Tongue (tissue), 2 donors: ENCODE measurements around the gene TSPAN9. TPM values are rescaled to one million over a fixed set of nuclear protein-coding genes. Genes with fewer than 3 reads are reported as not detected.

Experiments used
- DNase-seq: peaks from one replicate; pipeline ENCODE4 v3.0.0-alpha.2; 2015
- total RNA-seq: library from RNA; depleted of rRNA; stranded (reverse); fragments of >200 nt; gene quantifications from one replicate; pipeline ENCODE4 v1.2.3, GENCODE V29; 2014

TSPAN9 gene
- total RNA-seq, 1 donor from 2014 or later: 162 TPM

DNA sequence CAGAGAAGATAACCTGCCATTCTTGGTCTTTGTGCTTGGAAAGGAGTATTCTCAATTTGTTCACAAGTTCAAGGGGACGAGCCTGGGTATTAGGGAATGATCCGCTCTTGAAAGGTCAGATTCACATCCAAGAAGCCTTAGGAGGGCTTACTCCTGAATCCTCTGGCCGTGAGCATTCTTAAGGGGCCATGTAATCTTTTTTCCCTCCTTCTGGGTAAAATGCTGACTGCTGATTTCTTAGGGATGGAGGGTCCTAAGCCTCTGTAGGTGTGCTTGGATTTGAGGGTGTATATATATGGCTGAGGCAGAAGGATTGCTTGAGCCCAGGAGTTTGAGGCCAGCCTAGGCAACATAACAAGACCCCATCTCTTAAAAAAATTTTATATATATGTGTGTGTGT is 149.1 kb downstream of the TSPAN9 start:
- no peak for DNase-seq

DNA sequence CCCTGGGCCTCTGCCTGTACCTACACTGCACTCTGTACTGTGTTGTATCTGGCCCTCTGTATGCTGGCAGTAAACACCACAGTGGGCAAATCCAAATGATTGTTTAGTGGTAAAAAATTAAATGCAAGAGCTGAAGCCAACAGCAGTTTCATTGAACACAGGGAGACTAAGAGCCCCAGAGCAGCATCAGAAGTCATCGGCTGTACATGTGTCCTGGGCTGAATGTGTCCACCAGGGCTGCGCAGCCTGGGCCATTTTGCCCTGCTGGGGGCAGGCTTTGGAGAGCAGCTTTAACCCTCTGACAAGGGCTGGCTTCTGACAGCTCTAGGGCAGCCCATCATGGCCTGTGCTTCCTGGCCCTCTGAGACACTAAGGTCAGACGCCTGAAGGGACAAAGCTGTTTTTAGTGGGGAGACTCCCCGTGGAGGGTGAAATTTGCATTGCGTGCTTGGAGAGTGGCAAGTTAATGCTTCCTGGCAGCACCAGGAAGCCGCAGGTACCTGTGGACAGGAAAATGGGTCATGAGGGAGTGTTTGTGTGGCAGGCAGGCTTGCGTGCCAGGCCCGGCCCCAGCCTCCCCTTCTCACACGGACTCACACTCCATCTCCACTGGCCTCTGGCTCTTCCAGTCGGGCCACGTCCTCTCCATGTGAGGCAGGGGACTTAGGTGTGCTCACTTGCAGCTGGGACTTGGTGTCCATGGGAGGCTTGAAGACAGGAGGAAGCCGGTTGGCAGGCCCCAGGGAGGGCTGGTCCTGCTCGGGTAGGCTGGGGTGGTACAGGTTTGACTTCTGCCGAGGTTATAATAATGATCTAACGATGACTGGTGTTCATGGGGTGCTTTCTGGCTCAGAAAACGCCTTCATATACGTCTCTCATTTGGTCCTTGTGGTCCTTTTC is 150.1 kb downstream of the TSPAN9 start:
- no peak for DNase-seq

DNA sequence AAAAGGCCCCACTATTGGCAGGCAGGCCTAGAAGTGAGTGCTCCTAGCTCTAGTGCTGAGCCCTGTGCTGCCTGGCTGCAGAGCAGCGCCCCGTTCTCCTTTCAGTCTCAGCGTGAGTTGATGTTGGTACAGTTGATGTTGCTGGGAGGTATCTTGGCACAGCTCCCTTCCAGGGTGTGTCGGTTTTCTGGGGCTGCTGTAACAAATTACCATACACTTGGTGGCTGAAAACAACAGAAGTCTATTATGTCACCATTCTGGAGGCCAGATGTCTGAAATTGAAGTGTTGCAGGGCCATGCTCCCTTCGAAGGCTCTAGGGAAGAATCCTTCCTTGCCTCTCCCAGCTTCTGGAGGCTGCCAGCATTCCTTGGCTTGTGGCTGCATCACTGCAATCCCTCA is 151.4 kb downstream of the TSPAN9 start:
- peak; percentile 73 for DNase-seq

DNA sequence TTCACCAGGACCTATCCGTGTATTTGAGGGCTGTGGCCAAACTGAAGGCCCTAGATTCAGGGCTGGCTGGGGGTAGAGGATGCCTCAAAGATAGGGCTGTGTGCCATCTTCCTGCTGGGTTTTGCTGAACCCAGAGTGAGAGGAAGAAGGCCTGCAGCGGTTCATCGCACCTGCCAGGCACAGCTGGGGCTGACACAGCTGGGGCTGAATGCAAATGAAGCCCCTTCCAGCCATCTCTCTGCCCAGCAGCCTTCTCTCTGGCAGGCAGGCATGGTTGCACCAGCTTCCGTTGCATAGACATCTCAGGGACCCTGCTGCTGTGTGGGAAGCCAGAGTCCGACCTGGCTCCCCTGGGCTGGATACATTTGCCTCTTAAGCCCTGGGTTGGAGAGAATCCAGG is 152.4 kb downstream of the TSPAN9 start:
- DNase-seq: no peak

DNA sequence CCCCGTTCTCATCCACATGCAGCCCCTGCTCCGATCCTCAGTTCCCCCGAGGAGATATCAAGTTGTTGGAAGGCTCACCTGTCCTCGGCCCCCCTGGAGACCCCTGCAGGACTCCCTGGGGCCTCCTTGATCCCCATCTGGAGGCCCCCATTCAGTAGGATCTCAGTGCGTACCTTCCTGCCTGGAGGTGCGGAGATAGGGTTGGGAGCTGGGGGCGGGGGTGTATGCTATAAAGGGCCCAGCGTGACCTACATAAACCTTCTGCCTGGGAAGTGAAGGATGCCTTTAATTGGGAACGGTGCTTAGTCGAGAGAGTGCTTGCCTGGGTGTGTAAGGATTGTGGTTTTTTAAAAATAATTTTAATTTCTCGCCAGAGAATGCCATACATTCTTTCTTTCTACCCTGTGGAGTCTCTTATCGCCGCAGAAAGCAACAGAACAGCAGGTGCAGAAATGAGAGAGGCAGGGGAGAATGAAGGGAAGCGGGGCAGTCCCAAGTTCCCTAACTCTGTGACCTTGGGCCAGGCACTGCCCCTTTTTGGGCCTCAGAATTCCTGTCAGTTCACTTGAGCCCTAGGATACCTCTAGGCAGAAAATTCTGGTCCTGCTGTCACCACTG is 153.7 kb downstream of the TSPAN9 start:
- no peak for DNase-seq

DNA sequence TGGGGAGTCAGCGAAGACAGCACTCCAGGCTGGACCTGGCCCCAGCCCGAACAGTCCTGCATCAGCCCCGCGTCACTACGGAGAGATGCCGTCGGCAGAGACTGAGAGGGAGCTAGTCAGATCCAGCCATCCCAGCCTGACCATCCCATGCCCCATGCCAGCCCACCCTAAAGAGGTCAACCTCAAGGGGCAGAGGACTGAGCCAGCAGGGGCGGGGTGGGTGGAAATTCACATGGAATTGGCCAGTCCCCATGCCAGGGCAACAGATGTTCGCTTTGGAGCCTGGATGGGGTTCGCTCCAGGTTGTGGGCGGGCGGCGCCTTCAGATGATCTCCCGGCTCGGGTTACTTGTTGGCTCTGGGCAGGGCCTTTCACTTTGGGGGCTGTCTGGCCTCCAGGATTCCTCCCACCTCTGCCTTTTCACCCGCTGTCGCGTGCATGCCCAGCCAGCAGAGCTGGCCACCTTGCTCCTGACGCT is 154.3 kb downstream of the TSPAN9 start:
- DNase-seq: peak; percentile 93

DNA sequence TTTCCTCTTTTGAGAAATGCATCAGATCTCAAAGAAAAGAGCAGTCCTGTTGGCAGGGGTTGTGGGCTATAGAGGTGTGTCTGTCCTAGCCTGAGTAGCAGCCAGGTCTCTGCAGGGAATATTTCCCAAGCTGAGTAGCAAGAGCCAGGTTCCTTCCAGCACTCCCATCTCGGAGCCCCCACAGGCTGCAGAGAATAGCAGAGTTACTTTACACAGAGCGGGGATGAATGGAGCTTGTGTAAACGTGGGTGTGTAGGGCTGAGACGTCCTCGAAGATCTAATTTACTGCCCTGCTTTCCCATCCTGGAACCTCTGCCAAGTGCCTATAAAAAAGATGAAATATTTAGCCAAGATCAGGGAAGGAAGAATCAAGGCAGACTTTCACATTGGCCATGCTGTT is 156.6 kb downstream of the TSPAN9 start:
- no peak for DNase-seq

DNA sequence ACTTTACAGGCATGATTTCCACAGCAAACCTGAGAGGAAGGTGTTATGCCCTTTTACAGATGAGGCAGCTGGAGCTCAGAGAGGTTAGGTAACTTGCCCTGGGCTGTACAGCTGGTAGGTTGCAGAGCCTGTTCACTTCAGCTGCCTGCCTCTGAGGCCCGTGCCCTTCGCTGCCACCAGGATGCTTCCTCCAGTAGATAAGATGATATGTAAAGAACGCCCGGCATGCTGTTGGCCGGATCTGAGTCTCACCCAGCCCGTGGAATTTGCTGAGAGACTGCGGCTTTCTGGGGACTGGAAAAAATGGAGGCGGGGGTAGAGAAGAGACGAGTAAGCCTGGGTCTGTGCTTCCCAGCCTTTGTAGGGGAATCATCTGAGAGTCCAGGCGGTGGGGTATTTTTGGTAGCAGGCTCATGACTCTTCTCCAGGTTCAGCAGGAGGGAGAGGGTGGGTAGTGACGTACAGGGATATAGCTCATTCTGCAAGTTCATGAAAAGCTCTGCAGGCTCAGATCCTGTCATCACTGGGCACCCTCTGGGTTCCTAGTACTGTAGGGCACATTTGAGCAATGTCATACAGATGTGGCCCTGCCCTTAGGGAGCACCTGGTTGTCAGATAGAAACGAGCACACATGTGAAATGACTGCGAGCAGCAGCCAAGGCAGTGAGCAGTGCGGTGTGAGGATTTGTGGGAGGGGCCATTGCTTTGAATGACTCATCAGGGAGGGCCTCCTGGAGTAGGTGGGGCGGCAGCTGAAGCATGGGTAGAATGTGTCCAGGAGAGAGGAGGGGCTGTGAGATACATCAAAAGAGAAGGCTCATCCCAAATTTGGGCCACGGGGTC is 159.4 kb downstream of the TSPAN9 start:
- peak; percentile 62 for DNase-seq

DNA sequence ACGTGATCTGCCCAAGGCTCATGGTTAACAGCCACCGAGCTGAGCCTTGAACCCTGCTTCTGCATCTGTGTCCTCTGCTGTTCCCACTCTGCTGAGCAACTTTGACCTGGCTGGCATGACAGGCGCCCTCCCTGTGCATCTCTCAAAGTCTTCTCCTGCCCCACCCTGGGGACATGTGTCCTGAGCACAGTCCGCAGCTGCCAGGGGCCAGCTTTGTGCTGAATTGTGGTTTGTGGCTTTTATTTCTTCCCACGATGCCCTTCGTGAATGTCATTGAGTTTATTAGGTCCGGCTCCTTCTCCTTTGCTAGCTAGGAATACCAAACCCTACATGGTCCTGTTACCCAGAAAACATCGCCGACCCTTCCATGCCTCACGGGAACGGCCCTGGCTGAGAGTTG is 161.0 kb downstream of the TSPAN9 start:
- no peak for DNase-seq

DNA sequence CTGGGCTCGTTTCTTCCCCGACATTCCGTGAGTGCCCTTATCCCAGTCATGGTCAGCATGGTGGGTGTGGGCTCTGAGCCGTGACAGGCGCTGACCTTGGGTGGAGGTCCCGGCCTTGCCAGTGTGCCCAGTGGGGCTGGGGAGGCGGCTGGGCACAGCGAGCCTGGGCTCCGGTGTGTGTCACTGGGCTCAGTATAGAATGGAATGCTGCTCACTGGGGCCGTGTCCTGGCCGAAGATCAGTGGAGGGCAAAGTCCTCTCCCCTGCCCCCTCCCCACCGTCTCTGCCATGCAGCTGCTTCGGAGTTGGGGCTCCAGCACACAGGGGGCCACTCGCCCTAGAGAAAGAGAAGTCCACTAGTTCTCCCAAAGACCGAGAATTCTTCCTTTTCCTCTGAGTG is 164.4 kb downstream of the TSPAN9 start:
- DNase-seq: no peak

DNA sequence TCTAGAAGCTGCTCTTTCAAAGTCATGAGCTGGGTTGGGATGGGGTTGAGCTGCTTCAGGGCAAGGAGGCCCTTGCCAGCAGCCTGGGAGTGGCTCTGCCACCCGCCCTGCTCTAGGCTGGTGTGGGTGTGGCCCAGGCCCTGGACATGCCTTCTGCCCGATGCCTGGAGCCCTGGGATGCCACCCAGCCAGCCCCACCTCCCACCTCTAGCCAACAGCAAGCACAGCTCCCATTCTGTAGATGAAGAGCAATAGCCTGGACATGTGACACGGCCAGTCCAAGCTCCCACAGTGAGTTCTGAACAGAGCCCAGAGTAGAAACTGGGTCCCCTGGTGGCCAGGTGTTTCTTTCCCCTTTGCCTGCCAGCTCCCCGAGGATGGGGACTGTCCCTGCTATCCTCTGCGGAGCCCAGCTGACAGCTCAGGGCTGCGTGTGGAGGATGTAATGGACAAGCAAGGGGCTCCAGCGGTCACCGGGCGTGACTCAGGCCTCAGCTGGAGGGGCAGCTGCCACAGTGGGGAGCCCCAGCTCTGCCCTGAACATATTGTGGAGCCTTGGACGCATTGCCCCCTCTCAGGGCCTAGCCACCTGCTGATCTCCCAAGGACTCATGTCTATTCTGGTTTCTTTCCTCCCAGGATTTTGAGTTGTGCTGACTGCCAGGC is 165.2 kb downstream of the TSPAN9 start:
- peak; percentile 69 for DNase-seq

DNA sequence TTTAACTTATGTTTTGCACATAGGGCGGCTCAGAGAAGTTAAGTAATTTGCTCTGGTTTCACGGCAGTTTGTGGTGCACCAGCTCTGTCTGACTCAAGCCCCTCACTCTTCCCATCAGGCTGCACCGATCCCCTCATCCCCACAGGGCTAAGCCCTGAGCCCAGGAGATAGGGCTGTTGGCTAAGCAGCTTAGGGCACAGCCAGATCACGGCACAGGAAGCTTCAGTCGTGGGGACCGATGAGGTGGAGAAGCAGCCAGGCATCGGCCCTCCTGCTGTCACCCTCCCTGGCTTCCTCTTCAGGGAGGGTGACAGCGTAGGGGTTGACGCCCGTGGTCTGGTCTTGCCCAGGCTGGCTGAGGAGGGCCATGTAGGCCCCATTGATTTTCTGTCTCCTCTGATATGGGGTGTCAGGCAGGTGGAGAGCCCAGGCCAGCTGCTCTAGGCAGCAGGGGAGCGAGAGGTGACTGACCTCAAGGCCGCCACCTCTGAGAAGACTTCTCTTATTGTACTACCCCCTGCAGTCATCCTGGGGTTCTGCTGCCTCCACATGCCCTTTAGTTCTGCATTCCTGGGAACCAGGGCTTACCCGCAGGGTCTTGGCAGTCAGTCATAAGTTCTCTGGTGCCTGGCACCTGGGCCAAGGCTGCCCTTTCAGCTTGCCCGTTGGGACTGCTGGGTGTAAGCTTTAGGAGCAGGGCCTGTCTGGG is 166.4 kb downstream of the TSPAN9 start:
- no peak for DNase-seq

DNA sequence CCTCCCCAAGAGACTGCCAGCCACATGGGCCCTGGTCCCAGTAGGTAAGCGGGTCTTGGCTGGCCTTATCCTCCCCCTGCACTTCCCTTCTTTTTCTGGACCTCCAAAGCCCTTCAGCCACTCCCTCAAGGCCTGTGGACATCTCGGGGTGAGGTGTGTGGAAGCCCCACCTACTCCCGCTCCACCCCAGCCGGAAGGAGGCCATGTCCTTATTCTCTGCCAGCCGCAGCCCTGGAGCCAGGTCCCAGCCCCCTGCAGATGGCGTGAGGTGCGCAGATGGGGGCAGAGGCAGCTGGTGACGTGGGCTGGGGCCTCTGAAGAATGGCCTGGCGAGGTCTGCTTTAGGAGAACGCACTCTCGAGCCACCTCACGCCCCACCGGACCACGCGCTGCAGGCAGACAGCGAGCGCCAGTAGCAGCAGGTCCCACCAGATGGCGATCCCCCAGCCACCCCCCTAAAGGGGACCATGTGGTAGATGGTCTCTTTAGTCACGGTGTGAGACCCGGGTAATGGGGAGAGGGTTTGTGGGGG is 167.1 kb downstream of the TSPAN9 start:
- DNase-seq: no peak

DNA sequence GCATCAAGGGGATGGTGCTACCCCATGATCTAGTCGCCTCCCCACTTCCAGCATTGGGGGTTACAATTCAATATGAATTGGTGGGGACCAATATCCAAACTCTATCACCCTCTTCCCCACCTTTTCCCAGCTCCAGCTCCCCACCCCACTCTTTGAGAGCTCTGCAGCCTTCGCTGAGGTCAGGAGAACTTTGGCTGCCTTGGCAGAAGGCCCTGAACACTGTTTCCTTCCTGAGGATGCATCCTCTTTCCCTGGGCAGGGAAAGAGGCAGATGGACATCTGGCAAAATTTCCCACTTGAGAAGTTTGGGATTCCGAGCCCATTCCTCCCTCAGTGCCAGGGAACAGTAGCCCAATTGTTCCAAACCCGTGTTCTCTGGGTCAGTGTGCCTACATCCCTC is 169.1 kb downstream of the TSPAN9 start:
- no peak for DNase-seq

DNA sequence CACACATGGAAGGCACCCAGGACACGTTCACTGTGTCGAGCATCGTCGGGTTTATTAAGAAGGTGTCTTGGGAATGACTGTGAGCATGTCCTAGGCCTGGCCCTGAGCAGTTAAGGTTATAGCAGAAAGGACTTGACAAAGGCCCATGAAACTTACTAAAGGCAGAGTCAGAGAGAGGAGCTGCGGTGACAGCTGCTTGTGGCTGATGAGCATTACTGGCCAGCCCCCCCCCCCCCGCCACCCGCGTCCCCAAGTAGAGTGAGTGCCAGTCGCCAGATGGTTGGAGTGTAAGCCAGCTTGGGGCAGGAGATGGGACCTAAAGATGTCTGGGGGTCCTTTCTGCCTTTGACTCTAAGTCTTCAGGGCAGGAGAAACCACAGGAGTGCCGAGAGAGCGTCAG is 169.9 kb downstream of the TSPAN9 start:
- DNase-seq: peak; percentile 59

DNA sequence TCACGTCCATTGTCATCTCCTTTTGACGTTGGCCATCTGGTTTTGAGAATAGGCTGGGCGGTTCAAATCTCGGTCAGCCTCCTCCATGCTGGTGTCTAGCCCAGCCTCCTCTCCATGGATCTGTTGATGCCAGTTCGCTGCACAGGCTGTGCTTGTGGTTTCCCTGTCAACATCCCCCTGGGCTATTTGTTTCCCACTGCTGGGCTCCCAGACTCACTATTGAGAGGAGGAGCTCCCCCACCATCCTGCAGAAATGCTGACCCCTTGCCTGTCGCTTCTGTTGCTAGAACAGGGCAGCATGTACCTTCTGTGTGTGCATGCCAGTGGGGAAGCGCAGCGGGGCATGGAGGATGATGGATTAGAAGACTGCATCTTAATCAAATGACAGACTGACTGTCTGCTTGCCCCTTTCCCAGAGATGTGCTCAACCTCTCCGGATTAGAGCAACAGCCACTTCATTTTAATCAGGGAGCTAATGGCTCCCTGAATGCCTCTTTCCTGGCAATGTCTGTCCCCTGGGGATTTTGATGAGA is 170.5 kb downstream of the TSPAN9 start:
- no peak for DNase-seq

DNA sequence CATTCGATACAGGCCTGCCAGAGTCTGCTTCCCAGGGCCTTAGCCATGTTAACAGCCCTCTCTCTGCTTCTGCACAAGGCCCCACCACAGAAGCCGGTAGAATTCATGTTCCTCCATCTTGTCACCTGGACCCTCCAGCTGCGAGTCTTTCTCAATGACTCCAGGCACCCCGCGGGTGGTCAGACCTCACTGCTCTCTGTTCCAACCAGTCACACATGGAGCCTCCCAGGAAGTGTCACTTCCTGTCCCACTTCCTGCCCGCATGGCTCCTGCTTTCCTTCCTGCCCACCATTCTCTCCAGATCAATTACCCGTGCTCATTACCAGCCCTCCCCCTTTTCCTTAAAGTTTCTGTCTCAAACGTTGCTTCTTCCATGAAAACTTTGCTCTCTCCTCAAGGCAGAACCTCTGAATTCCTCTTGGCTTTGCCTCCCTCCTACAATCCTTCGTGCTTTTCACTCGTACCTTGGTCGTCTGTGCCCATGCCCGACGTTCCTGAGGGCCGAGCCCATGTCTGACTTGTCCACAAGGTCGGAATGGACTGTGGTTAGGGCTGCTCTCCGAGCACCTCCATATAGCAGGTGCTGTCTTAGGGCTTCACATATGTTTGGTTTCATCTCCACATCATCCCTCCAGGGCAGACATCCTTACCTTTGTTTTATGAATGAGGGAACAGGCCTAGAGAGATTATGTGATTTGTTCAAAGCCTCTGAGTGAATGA is 172.1 kb downstream of the TSPAN9 start:
- DNase-seq: no peak

DNA sequence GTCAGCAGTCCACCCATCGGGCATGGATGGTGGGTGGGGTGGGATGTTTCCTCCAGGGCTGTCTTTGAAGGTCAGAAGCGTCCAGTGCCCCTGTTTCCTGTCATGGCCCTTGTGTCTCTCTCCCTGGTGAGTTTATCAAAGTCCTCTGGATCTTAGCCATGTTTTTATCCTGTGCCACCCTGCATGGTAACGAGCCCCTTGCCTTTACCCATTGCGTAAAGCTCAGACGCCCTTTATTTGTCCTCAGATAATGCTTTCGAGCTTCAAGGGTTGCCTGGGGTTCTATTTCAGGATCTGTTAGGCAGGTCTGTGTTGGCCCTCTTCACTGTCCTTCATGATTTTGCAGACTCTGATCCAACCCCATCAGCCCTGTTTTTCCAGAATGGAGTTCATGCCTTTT is 172.9 kb downstream of the TSPAN9 start:
- DNase-seq: no peak

DNA sequence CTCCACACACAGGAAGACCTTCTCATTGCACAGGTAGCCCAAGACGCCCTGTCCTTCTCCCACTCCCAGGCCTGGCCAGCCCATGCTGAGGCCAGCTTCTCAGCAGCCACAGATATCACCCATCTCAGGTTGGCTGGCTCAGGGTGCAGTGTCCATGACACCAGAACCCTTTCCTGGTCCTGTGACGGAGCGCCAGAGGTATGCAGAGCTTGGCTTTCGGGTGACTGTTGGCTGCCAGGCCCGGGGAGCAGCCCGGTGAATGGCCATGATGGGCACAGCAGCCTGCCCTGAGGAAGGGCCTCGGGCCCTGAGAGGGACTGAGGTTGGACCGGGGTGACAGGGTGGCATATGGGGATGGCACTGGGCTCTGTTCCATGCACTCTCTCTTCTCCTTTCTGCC is 173.4 kb downstream of the TSPAN9 start:
- DNase-seq: no peak

DNA sequence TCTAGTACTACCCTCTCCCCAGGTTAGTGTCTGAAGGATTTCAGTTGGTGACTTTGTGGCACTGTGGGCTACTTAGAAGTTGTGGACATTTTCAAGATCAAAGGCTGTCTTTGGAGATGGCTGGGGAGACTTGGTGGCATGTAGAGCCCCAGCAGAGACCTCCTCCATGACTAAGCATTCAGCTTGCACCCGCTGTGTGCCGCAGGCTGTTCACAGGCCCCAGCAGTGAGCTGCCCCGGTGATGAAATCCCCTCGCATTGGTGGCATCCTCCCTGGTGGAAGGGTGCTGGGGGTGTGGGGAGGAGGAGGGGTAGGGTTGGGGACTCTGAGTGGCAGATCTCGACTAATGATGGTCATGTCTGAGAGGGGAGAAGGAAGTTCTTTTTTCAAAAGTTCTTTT is 173.9 kb downstream of the TSPAN9 start:
- no peak for DNase-seq
